HG03159 (cell line): ENCODE data around the gene KIF7.

Source experiments
- ATAC-seq: cut with Tn5 transposase; IDR thresholded peaks from one replicate; pipeline ENCODE4 v1.9.1; 2021; ENCODE audit warnings: mild to moderate bottlenecking, moderate library complexity; ENCODE audit not compliant: unreplicated experiment

KIF7 gene

GRCh38 chr15:89648106-89649012 is 6.9 kb downstream of the KIF7 start:
- no peak for ATAC-seq

GRCh38 chr15:89647191-89647851 is 7.9 kb downstream of the KIF7 start:
- no peak for ATAC-seq

- ATAC-seq, result no peak
Observed at GRCh38 chr15:89646416-89647141, 8.7 kb downstream of the KIF7 start.

GRCh38 chr15:89645680-89646079 is 9.6 kb downstream of the KIF7 start:
- no peak for ATAC-seq

- ATAC-seq, result no peak
Observed at GRCh38 chr15:89642106-89642505, 13.2 kb downstream of the KIF7 start.

GRCh38 chr15:89641053-89641452 is 14.2 kb downstream of the KIF7 start:
- no peak for ATAC-seq

- ATAC-seq, result no peak
Observed at GRCh38 chr15:89640245-89640644, 15.0 kb downstream of the KIF7 start.

GRCh38 chr15:89633585-89633984 is 21.7 kb downstream of the KIF7 start:
- ATAC-seq, result no peak

- ATAC-seq, result no peak
Observed at GRCh38 chr15:89632563-89633430, 22.5 kb downstream of the KIF7 start.

GRCh38 chr15:89631902-89632264 is 23.4 kb downstream of the KIF7 start:
- no peak for ATAC-seq

- ATAC-seq, result no peak
Observed at GRCh38 chr15:89630974-89631901, 24.0 kb downstream of the KIF7 start.

- no peak for ATAC-seq
Observed at GRCh38 chr15:89630260-89630659, 25.0 kb downstream of the KIF7 start.

GRCh38 chr15:89629829-89630228 is 25.4 kb downstream of the KIF7 start:
- ATAC-seq, result no peak

GRCh38 chr15:89628806-89629715 is 26.2 kb downstream of the KIF7 start:
- no peak for ATAC-seq

GRCh38 chr15:89628301-89628700 is 27.0 kb downstream of the KIF7 start:
- no peak for ATAC-seq

GRCh38 chr15:89627256-89627970 is 27.9 kb downstream of the KIF7 start:
- no peak for ATAC-seq

- no peak for ATAC-seq
Observed at GRCh38 chr15:89625716-89626115, 29.6 kb downstream of the KIF7 start.

- no peak for ATAC-seq
Observed at GRCh38 chr15:89623165-89623564, 32.1 kb downstream of the KIF7 start.
